MCF 10A (cell line): ENCODE results near the gene TMCC1. TPM values are rescaled to one million over a fixed set of nuclear protein-coding genes. Genes with fewer than 3 reads are reported as not detected.

Experiments
- BruUV-seq: library from RNA; stranded (reverse); fragments of 400-500 nt; replicated peaks from 2 replicates; lab custom pipeline; 2021; lab: Mats Ljungman, UMichigan
- CTCF ChIA-PET: fragments of 300-600 bp; sonication (Branson Sonifier 250); formaldehyde crosslinking; extraction: SDS; loops from one replicate; lab custom pipeline; 2021; ENCODE audit warnings: antibody characterized with exemption, inconsistent platforms; lab: Yijun Ruan, JAX
- POLR2A ChIA-PET: fragments of 300-600, 350-650 bp; sonication (Branson Sonifier 250); formaldehyde crosslinking; extraction: SDS; loops from one replicate; lab custom pipeline; 2020; ENCODE audit warnings: antibody characterized with exemption, inconsistent platforms; lab: Yijun Ruan, JAX
- DNase-seq: peaks from one replicate; pipeline ENCODE4 v3.0.0-alpha.2; 2018; ENCODE audit not compliant: unreplicated experiment
- H3K27ac Mint-ChIP-seq: one replicate; pipeline ENCODE4 v1.8.0; 2022; ENCODE audit warnings: mild to moderate bottlenecking, low read depth, mixed read lengths; ENCODE audit not compliant: unreplicated experiment
- H3K27me3 Mint-ChIP-seq: one replicate; pipeline ENCODE4 v1.8.0; 2022; ENCODE audit warnings: mixed read lengths; ENCODE audit not compliant: insufficient read depth, unreplicated experiment
- H3K36me3 Mint-ChIP-seq: one replicate; pipeline ENCODE4 v1.8.0; 2022; ENCODE audit warnings: mild to moderate bottlenecking, moderate library complexity, mixed read lengths; ENCODE audit not compliant: insufficient read depth, unreplicated experiment
- H3K4me1 Mint-ChIP-seq: one replicate; pipeline ENCODE4 v1.8.0; 2022; ENCODE audit warnings: mixed read lengths; ENCODE audit not compliant: insufficient read depth, unreplicated experiment
- H3K4me3 Mint-ChIP-seq: one replicate; pipeline ENCODE4 v1.8.0; 2022; ENCODE audit warnings: mild to moderate bottlenecking, moderate library complexity, mixed read lengths; ENCODE audit not compliant: unreplicated experiment
- H3K9me3 Mint-ChIP-seq: one replicate; pipeline ENCODE4 v1.8.0; 2022; ENCODE audit warnings: mixed read lengths; ENCODE audit not compliant: unreplicated experiment
- CTCF ChIP-seq: fragments of 200-600 bp; IDR thresholded peaks from one replicate; pipeline ENCODE4 v1.8.0; 2022; ENCODE audit warnings: antibody characterized with exemption, mild to moderate bottlenecking; ENCODE audit not compliant: unreplicated experiment
- intact Hi-C: fragments of 100-400 bp; cut with micrococcal nuclease; formaldehyde crosslinking; loops from 2 replicates; pipeline ENCODE4 v1.14.1; 2022
- total RNA-seq: library from RNA; stranded (reverse); gene quantifications from 2 replicates; pipeline ENCODE4 v1.2.3, GENCODE V29; 2022

Gene TMCC1
- total RNA-seq, 1 experiment from 2014 or later = 31.2 TPM

- Mint-ChIP-seq H3K36me3 (no peaks in the 10 kb centered on the region), H3K9me3 (peaks cover 13% of the 10 kb centered on the region), H3K27me3 (no peaks in the 10 kb centered on the region), H3K27ac (no peak overlapping the region), H3K4me3 (no peak overlapping the region), H3K4me1 (peaks cover 8% of the 10 kb centered on the region)
- no peak for DNase-seq
- BruUV-seq = no TSS peak
- ChIA-PET CTCF (interaction anchor here (0.6 to 2.2 kb wide), 6 partner anchors 16 to 198 kb away, joined by 3 to 9 read pairs (median 3); no protein-coding TSS in a partner anchor), POLR2A (interaction anchor here (0.5 to 0.8 kb wide), 2 partner anchors 199 to 277 kb away, joined by 3 read pairs; no protein-coding TSS in a partner anchor)
- TF ChIP-seq CTCF = no peak
- intact Hi-C loops = no loop called here
These were observed 261.0 kb downstream of the TMCC1 start for GRCh38 chr3:129632556-129632955.

GRCh38 chr3:129632056-129632455 lies 261.5 kb downstream of the TMCC1 start:
- Mint-ChIP-seq H3K4me3 (no peak overlapping the region), H3K36me3 (no peaks in the 10 kb centered on the region), H3K4me1 (peaks cover 13% of the 10 kb centered on the region), H3K27me3 (no peaks in the 10 kb centered on the region), H3K9me3 (peaks cover 13% of the 10 kb centered on the region), H3K27ac (no peak overlapping the region)
- ChIA-PET CTCF (interaction anchor here (0.6 to 2.2 kb wide), 5 partner anchors 17 to 199 kb away, joined by 3 to 9 read pairs (median 3); no protein-coding TSS in a partner anchor), POLR2A (interaction anchor here (0.6 to 0.8 kb wide), 2 partner anchors 168 to 200 kb away, joined by 3 read pairs; no protein-coding TSS in a partner anchor)
- TF ChIP-seq CTCF = no peak
- BruUV-seq = no TSS peak
- intact Hi-C loops = no loop called here
- DNase-seq = no peak

- no peaks in the 10 kb centered on the region for H3K36me3 Mint-ChIP-seq
- no peaks in the 10 kb centered on the region for H3K9me3 Mint-ChIP-seq
- peaks cover 20% of the 10 kb centered on the region for H3K4me1 Mint-ChIP-seq
- ChIA-PET POLR2A (interaction anchor here (0.6 to 1.9 kb wide), 3 partner anchors 10 to 165 kb away, joined by 3 to 10 read pairs (median 3); no protein-coding TSS in a partner anchor), CTCF (interaction anchor here (0.6 to 5.0 kb wide), 17 partner anchors 9 to 367 kb away, joined by 3 to 36 read pairs (median 5); no protein-coding TSS in a partner anchor)
- H3K4me3 Mint-ChIP-seq = no peak overlapping the region
- intact Hi-C loops = loop anchor here (5.0 kb wide), 2 partner anchors 247 to 373 kb away; no protein-coding TSS in a partner anchor
- no peaks in the 10 kb centered on the region for H3K27me3 Mint-ChIP-seq
- no peak for TF ChIP-seq CTCF
- DNase-seq = no peak
- H3K27ac Mint-ChIP-seq = no peak overlapping the region
- no TSS peak for BruUV-seq
These were observed 264.5 kb downstream of the TMCC1 start for GRCh38 chr3:129629011-129629410.

- H3K4me1 Mint-ChIP-seq = peaks cover 20% of the 10 kb centered on the region
- no peaks in the 10 kb centered on the region for H3K36me3 Mint-ChIP-seq
- no TSS peak for BruUV-seq
- TF ChIP-seq CTCF = no peak
- intact Hi-C loops = loop anchor here (1.0 to 5.0 kb wide), 5 partner anchors 197 to 374 kb away; no protein-coding TSS in a partner anchor
- no peaks in the 10 kb centered on the region for H3K9me3 Mint-ChIP-seq
- peak overlapping the region; percentile 74 for H3K27ac Mint-ChIP-seq
- ChIA-PET CTCF (interaction anchor here (0.6 to 5.0 kb wide), 17 partner anchors 19 to 315 kb away, joined by 3 to 36 read pairs (median 5); no protein-coding TSS in a partner anchor), POLR2A (interaction anchor here (0.7 to 3.0 kb wide), 7 partner anchors 22 to 200 kb away, joined by 3 to 16 read pairs (median 5); partner anchors contain the start of genes IFT122 and MBD4)
- no peaks in the 10 kb centered on the region for H3K27me3 Mint-ChIP-seq
- no peak for DNase-seq
- H3K4me3 Mint-ChIP-seq = peak overlapping the region; percentile 71
These were observed 265.4 kb downstream of the TMCC1 start for GRCh38 chr3:129628169-129628522.
